Glutamatergic neuron (in vitro differentiated cells): Measurements from ENCODE around the gene UNC79. TPM values are rescaled to one million over a fixed set of nuclear protein-coding genes. Genes with fewer than 3 reads are reported as not detected.
"Not testable (repeated sequence)": the region's sequence is repeated elsewhere in the genome, so short reads cannot be mapped to it uniquely, and the experiment has no call there.

Source experiments
- DNase-seq: peaks from one replicate; pipeline ENCODE4 v3.0.0; 2022
- H3K27ac Mint-ChIP-seq: one replicate; pipeline ENCODE4 v1.8.0; 2020; ENCODE audit warnings: mild to moderate bottlenecking, mixed read lengths, inconsistent platforms; ENCODE audit not compliant: unreplicated experiment
- H3K27me3 Mint-ChIP-seq: one replicate; pipeline ENCODE4 v1.8.0; 2020; ENCODE audit warnings: mild to moderate bottlenecking, moderate library complexity, mixed read lengths, inconsistent platforms; ENCODE audit not compliant: unreplicated experiment
- H3K36me3 Mint-ChIP-seq: one replicate; pipeline ENCODE4 v1.8.0; 2020; ENCODE audit warnings: mild to moderate bottlenecking, mixed read lengths, inconsistent platforms; ENCODE audit not compliant: unreplicated experiment
- H3K4me1 Mint-ChIP-seq: one replicate; pipeline ENCODE4 v1.8.0; 2020; ENCODE audit warnings: mild to moderate bottlenecking, low read depth, mixed read lengths, inconsistent platforms; ENCODE audit not compliant: unreplicated experiment
- H3K4me3 Mint-ChIP-seq: one replicate; pipeline ENCODE4 v1.8.0; 2020; ENCODE audit warnings: mild to moderate bottlenecking, mixed read lengths, inconsistent platforms; ENCODE audit not compliant: unreplicated experiment
- H3K9me3 Mint-ChIP-seq: one replicate; pipeline ENCODE4 v1.8.0; 2020; ENCODE audit warnings: mild to moderate bottlenecking, moderate library complexity, mixed read lengths, inconsistent platforms; ENCODE audit not compliant: unreplicated experiment
- total RNA-seq: library from RNA; stranded (reverse); fragmentation: NEBNext Ultra II Directional; extraction: Animal tissue kit (Norgen Biotek cat#: 25700); gene quantifications from one replicate; pipeline ENCODE4 v1.2.1, GENCODE V29; 2021; ENCODE audit not compliant: unreplicated experiment
- TF ChIP-seq, protein P1 (sequence below): fragments of 200-600 bp; sonication (generic); IDR thresholded peaks from one replicate; pipeline ENCODE4 v1.5.0; 2021; ENCODE audit not compliant: partially characterized antibody, unreplicated experiment

UNC79 gene
- total RNA-seq, 1 donor from 2014 or later = 29.5 TPM

- Mint-ChIP-seq H3K4me3 (no peak overlapping the region), H3K27me3 (peaks cover 2% of the 10 kb centered on the region), H3K9me3 (no peaks in the 10 kb centered on the region), H3K4me1 (no peaks in the 10 kb centered on the region), H3K36me3 (peaks cover 6% of the 10 kb centered on the region), H3K27ac (no peak overlapping the region)
- TF ChIP-seq, protein P1, sequence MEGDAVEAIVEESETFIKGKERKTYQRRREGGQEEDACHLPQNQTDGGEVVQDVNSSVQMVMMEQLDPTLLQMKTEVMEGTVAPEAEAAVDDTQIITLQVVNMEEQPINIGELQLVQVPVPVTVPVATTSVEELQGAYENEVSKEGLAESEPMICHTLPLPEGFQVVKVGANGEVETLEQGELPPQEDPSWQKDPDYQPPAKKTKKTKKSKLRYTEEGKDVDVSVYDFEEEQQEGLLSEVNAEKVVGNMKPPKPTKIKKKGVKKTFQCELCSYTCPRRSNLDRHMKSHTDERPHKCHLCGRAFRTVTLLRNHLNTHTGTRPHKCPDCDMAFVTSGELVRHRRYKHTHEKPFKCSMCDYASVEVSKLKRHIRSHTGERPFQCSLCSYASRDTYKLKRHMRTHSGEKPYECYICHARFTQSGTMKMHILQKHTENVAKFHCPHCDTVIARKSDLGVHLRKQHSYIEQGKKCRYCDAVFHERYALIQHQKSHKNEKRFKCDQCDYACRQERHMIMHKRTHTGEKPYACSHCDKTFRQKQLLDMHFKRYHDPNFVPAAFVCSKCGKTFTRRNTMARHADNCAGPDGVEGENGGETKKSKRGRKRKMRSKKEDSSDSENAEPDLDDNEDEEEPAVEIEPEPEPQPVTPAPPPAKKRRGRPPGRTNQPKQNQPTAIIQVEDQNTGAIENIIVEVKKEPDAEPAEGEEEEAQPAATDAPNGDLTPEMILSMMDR = no peak
- no peak for DNase-seq
Measured at GRCh38 chr14:93490001-93490400, 59.3 kb downstream of the UNC79 start.

DNA sequence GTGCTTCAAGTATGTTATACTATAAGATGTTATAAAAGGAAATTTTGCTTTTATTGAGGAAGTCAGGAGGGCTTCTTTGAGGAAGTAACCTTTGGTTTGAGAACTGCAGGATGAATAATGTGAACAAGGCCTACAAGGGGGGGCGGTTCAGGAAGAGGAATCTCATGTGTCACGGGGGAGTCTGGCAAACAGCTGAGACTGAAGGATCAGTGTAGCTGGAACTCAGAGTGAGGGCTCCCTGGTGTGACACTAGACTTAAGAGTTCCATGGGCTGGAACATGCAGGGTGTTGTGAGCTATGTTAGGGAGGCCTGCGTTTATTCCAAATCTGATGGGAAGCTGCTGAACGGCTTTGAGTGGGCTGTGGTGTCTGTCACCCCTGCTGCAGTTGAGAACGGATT lies 62.3 kb downstream of the UNC79 start:
- Mint-ChIP-seq H3K36me3 (peaks cover 6% of the 10 kb centered on the region), H3K4me1 (no peaks in the 10 kb centered on the region), H3K4me3 (no peak overlapping the region), H3K27me3 (peaks cover 2% of the 10 kb centered on the region), H3K9me3 (no peaks in the 10 kb centered on the region), H3K27ac (no peak overlapping the region)
- DNase-seq = no peak
- TF ChIP-seq, protein P1 = no peak

- H3K27me3 Mint-ChIP-seq, H3K27ac Mint-ChIP-seq, H3K36me3 Mint-ChIP-seq, H3K4me1 Mint-ChIP-seq, H3K9me3 Mint-ChIP-seq, DNase-seq, H3K4me3 Mint-ChIP-seq: not testable (repeated sequence)
Measured at GRCh38 chr14:93493622-93494021, 62.9 kb downstream of the UNC79 start.

GRCh38 chr14:93496856-93497741 lies 66.4 kb downstream of the UNC79 start:
- Mint-ChIP-seq H3K4me3 (no peak overlapping the region), H3K27ac (no peak overlapping the region), H3K4me1 (no peaks in the 10 kb centered on the region), H3K36me3 (peaks cover 6% of the 10 kb centered on the region), H3K27me3 (peaks cover 2% of the 10 kb centered on the region), H3K9me3 (no peaks in the 10 kb centered on the region)
- TF ChIP-seq, protein P1 = no peak
- no peak for DNase-seq

GRCh38 chr14:93510056-93510455 lies 79.3 kb downstream of the UNC79 start:
- Mint-ChIP-seq H3K4me3 (no peak overlapping the region), H3K36me3 (peaks cover 4% of the 10 kb centered on the region), H3K9me3 (no peaks in the 10 kb centered on the region), H3K4me1 (no peaks in the 10 kb centered on the region), H3K27ac (no peak overlapping the region), H3K27me3 (no peaks in the 10 kb centered on the region)
- DNase-seq = no peak
- TF ChIP-seq, protein P1 = no peak
